ENCODE data around the gene CSNK1A1. TPM values are rescaled to one million over a fixed set of nuclear protein-coding genes. Genes with fewer than 3 reads are reported as not detected.

CSNK1A1 gene
- total RNA-seq, 1 experiment from 2014 or later: 287 TPM

DNA sequence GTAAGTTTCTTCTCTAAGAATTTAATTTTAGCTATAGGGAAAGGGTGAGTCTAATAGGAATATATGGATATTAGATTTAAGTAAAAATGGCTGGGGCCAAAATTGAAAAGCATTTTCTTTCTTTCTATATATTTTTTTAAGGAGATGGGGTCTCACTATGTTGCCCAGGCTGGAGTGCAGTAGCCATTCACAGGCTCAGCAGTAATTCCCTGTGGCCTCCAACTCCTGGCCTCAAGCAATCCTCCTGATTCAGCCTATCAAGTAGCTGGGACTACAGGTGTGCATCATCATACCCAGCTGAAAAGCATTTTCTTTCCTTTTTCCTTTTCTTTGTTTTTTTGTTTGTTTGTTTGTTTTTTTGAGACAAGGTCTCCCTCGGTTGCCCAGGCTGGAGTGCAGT, 41.1 kb downstream of the CSNK1A1 start:
- no peaks in the 10 kb centered on the region for H3K9me3 ChIP-seq (ENCODE audit: control insufficient read depth, insufficient read depth, low read depth, low read length)
- DNase-seq (ENCODE audit: low read depth, low spot score) (no peak), ATAC-seq (no peak)
- intact Hi-C loops (cut with micrococcal nuclease; ENCODE audit: unreplicated experiment): no loop called here
- peaks cover 64% of the 10 kb centered on the region for H3K36me3 ChIP-seq (ENCODE audit: control insufficient read depth, insufficient read depth, low read length)
- ChIA-PET CTCF (no interaction called here), POLR2A (no interaction called here)
- H3K4me3 ChIP-seq (ENCODE audit: low read depth in 2 of 2, low read length in 2 of 2): no peak overlapping the region
- H3K4me1 ChIP-seq (ENCODE audit: control insufficient read depth, insufficient read depth, low read length): peaks cover 2% of the 10 kb centered on the region; the same call in 1 of the 2 replicates
- BruUV-seq (replicated peaks): no TSS peak
- TF ChIP-seq, protein P1, sequence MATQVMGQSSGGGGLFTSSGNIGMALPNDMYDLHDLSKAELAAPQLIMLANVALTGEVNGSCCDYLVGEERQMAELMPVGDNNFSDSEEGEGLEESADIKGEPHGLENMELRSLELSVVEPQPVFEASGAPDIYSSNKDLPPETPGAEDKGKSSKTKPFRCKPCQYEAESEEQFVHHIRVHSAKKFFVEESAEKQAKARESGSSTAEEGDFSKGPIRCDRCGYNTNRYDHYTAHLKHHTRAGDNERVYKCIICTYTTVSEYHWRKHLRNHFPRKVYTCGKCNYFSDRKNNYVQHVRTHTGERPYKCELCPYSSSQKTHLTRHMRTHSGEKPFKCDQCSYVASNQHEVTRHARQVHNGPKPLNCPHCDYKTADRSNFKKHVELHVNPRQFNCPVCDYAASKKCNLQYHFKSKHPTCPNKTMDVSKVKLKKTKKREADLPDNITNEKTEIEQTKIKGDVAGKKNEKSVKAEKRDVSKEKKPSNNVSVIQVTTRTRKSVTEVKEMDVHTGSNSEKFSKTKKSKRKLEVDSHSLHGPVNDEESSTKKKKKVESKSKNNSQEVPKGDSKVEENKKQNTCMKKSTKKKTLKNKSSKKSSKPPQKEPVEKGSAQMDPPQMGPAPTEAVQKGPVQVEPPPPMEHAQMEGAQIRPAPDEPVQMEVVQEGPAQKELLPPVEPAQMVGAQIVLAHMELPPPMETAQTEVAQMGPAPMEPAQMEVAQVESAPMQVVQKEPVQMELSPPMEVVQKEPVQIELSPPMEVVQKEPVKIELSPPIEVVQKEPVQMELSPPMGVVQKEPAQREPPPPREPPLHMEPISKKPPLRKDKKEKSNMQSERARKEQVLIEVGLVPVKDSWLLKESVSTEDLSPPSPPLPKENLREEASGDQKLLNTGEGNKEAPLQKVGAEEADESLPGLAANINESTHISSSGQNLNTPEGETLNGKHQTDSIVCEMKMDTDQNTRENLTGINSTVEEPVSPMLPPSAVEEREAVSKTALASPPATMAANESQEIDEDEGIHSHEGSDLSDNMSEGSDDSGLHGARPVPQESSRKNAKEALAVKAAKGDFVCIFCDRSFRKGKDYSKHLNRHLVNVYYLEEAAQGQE (IDR thresholded peaks at IDR 0.05; ENCODE audit: insufficient read depth in 1 of 2, low read depth in 2 of 2, low read length in 1 of 2): no peak
- in situ Hi-C loops (cut with HindIII; ENCODE audit: low pct_unique_long_range_greater_than_20kb, low sequenced_read_pairs): no loop called here
- H3K27me3 ChIP-seq (ENCODE audit: control insufficient read depth, insufficient read depth, low read length): no peaks in the 10 kb centered on the region
- H3K27ac ChIP-seq (ENCODE audit: low read length): no peak overlapping the region

DNA sequence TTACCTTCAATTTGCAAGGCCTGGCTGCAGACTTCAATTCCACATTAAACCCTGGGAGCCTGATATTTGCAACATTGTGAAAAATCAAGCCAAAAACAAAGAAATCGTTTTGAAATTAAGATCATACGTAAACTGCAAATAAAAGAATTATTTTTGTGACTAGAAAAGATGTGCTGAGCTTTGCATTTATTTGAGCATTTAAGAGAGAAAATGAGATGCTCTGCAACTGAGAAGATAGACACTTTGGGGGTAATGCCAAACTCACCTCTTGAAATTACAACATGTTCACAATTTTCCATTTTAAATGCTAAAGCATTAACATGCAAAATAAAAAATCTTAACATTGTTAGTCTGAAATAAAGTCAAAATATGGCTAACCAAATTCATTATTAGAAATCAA, 46.6 kb downstream of the CSNK1A1 start:
- Histone ChIP-seq H3K9me3 (ENCODE audit: control insufficient read depth, insufficient read depth, low read depth, low read length) (no peaks in the 10 kb centered on the region), H3K4me1 (ENCODE audit: control insufficient read depth, insufficient read depth, low read length) (peaks cover 7% of the 10 kb centered on the region), H3K4me3 (ENCODE audit: low read depth in 2 of 2, low read length in 2 of 2) (no peak overlapping the region), H3K27me3 (ENCODE audit: control insufficient read depth, insufficient read depth, low read length) (no peaks in the 10 kb centered on the region), H3K27ac (ENCODE audit: low read length) (peak overlapping the region; percentile 37; the same call in 1 of the 2 replicates), H3K36me3 (ENCODE audit: control insufficient read depth, insufficient read depth, low read length) (peaks cover 71% of the 10 kb centered on the region)
- DNase-seq (ENCODE audit: low read depth, low spot score) (no peak), ATAC-seq (no peak)
- ChIA-PET POLR2A (no interaction called here), CTCF (interaction anchor here (0.6 kb wide), 1 partner anchor 293 kb away, joined by 10 read pairs; no protein-coding TSS in a partner anchor)
- no TSS peak for BruUV-seq (replicated peaks)
- in situ Hi-C loops (cut with HindIII; ENCODE audit: low pct_unique_long_range_greater_than_20kb, low sequenced_read_pairs) (no loop called here), intact Hi-C loops (cut with micrococcal nuclease; ENCODE audit: unreplicated experiment) (no loop called here)
- TF ChIP-seq POLR2AphosphoS5 (IDR thresholded peaks at IDR 0.05; ENCODE audit: low read depth, low read length) (no peak), SIN3A (IDR thresholded peaks at IDR 0.05; ENCODE audit: borderline replicate concordance, insufficient read depth, low read depth, low read length) (no peak), TCF7L2 (IDR thresholded peaks at IDR 0.05; ENCODE audit: low read depth, low read length) (no peak)
- TF ChIP-seq, protein P2, sequence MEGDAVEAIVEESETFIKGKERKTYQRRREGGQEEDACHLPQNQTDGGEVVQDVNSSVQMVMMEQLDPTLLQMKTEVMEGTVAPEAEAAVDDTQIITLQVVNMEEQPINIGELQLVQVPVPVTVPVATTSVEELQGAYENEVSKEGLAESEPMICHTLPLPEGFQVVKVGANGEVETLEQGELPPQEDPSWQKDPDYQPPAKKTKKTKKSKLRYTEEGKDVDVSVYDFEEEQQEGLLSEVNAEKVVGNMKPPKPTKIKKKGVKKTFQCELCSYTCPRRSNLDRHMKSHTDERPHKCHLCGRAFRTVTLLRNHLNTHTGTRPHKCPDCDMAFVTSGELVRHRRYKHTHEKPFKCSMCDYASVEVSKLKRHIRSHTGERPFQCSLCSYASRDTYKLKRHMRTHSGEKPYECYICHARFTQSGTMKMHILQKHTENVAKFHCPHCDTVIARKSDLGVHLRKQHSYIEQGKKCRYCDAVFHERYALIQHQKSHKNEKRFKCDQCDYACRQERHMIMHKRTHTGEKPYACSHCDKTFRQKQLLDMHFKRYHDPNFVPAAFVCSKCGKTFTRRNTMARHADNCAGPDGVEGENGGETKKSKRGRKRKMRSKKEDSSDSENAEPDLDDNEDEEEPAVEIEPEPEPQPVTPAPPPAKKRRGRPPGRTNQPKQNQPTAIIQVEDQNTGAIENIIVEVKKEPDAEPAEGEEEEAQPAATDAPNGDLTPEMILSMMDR (IDR thresholded peaks at IDR 0.05): no peak
- TF ChIP-seq, protein P1 (IDR thresholded peaks at IDR 0.05; ENCODE audit: insufficient read depth in 1 of 2, low read depth in 2 of 2, low read length in 1 of 2): no peak

Measured in Panc1 (cell line).